Coronary artery (tissue), 2 donors: ENCODE results near the gene LRFN2.

Source experiments
- DNase-seq: peaks from one replicate; pipeline ENCODE4 v3.0.0-alpha.2; 2017; ENCODE audit warnings: low spot score
- H3K27ac ChIP-seq, 2 donors: fragments of 200-600 bp; sonication (generic); one replicate each; pipeline ENCODE4 v1.5.1; 2016 to 2019
- H3K4me3 ChIP-seq: fragments of 200-600 bp; sonication (generic); 2 replicates; pipeline ENCODE4 v1.5.1; 2016; ENCODE audit warnings: mild to moderate bottlenecking, moderate library complexity
- TF ChIP-seq, protein P1 (sequence below): fragments of 200-600 bp; sonication (generic); IDR thresholded peaks from one replicate; pipeline ENCODE4 v1.5.1; 2019; ENCODE audit warnings: antibody characterized with exemption

Gene LRFN2

DNA sequence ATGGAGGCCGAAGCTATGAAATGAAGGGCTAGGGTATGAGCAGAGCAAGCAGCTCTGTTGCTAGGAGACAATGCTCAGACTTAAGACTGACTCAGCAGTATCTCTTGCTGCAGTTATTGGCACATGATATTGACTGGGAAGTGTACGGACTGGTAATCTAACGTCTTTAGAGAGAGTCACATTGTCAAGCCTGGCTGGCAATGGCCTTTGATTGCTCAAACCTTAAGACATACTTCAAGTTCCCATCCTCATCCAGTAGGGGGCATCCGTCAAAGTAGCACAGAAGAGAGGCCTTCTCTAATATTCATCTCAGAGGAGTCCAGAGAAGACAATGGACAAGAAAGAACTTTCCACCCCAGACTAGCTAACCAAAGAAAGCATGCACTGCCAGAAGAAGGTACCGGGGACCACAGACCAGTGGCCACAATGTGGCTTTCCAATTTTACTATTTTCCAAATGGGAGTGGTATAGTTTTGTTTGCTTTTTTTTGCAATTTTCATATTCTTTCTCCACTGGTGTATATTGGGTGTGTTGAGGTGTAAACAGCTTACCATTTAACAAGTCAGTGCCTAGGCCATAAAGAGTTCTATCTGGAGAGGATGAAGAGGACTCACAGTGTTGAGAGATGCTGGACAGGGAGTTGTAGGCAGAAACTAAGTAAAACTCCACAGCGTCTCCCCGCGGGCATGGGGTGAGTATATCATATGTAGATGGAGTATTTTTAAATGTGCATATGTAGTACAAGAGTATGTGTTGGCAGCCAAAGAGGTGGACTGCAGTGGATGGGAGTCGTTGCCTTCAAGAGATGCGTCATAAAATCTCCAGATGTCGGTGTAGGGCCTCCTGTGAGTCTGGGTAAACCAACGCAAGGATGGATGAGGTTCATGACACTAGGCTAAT is 36.7 kb downstream of the LRFN2 start:
- TF ChIP-seq, protein P1, sequence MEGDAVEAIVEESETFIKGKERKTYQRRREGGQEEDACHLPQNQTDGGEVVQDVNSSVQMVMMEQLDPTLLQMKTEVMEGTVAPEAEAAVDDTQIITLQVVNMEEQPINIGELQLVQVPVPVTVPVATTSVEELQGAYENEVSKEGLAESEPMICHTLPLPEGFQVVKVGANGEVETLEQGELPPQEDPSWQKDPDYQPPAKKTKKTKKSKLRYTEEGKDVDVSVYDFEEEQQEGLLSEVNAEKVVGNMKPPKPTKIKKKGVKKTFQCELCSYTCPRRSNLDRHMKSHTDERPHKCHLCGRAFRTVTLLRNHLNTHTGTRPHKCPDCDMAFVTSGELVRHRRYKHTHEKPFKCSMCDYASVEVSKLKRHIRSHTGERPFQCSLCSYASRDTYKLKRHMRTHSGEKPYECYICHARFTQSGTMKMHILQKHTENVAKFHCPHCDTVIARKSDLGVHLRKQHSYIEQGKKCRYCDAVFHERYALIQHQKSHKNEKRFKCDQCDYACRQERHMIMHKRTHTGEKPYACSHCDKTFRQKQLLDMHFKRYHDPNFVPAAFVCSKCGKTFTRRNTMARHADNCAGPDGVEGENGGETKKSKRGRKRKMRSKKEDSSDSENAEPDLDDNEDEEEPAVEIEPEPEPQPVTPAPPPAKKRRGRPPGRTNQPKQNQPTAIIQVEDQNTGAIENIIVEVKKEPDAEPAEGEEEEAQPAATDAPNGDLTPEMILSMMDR, result no peak
- H3K4me3 ChIP-seq, result no peak overlapping the region
- no peak overlapping the region for H3K27ac ChIP-seq
- no peak for DNase-seq

DNA sequence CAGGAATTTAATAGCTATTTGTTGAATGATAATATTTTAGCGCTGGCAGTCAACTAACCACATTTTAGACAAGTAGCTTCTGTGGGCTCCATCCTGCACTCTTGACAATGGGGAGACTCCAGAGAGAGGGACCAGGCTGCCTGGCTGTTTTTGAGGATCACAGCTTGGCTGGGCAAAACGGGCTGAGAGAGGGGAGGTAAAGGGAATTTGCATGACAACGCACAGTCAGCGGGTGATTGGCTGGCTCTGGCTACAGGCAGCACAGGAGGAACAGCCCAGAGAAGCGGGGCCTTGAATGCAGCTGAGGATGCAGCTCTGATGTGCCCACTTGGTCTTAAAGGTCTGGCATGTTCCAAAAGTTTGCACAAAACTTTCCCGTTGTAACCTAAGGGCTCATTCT is 41.2 kb downstream of the LRFN2 start:
- no peak for DNase-seq
- Histone ChIP-seq H3K27ac (no peak overlapping the region), H3K4me3 (no peak overlapping the region)
- TF ChIP-seq, protein P1, result no peak

DNA sequence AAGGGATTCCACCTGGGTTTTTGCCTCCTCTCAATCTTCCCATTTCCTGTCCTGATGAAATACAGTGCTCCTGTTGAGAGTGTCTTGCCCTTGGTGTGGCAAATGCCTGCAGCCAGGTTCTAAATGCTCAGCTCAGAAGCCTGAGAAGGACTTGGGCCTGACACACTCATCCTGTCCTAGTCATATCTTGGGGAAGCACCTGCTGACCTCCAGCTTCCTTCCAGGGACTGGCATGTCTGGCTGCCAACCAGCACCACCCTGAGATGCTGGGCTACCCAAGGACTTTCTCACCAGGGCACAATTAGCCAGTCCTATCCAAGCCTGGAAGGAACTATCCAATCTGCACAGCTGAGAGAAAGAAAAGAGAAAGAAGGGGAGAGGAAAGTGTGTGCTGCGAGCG is 43.4 kb downstream of the LRFN2 start:
- DNase-seq, result no peak
- H3K27ac ChIP-seq, result no peak overlapping the region
- no peak overlapping the region for H3K4me3 ChIP-seq
- TF ChIP-seq, protein P1, result no peak

DNA sequence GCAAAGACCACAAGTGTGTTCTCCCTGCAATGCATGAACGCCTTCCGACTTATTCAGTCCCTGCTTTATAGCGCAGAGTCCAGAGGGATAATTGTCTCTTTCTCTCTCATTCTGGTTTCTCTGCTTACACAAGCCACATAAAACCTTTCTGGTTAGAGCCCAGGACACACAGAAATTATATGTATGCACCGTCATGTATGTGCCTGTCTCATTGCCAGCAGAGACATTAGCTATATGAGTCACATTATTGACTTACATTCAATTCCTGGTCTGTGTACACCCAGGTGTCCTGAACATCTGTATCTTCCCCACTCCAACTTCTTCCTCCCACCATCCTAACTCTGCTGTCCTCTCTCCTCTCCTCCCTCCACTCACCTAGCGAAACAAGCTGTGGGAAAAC is 44.0 kb downstream of the LRFN2 start:
- H3K4me3 ChIP-seq, result no peak overlapping the region
- H3K27ac ChIP-seq, result no peak overlapping the region
- DNase-seq, result no peak
- TF ChIP-seq, protein P1, result no peak

DNA sequence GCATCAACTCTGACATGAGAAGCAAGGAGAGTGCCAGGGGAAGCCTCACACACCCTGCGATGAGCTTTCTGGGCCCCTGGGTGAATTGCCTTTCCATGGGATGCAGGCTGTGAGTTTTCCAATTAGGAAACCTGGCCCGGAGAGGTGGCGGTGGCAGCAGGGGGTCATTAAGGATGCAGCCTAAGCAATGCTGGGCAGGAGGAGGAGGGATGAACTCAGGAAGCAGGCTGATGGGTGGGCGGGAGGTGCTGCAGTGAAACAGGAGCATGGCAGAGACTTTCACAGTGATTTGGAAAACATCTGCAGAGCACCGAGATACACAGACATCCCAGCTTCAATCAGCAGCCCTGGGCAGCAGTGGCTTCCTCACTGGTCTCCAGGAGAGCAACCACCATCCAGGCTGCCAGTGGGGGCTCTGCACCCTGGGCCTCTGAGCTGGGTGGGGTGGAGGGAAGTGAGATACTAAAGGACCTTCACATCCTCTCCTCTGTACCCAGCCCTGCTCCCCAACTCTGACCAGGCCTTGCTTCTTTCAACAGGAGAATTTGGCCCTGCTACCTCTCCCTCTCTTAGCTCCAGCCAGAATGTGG is 44.9 kb downstream of the LRFN2 start:
- Histone ChIP-seq H3K27ac (no peak overlapping the region), H3K4me3 (no peak overlapping the region)
- TF ChIP-seq, protein P1, result no peak
- no peak for DNase-seq

DNA sequence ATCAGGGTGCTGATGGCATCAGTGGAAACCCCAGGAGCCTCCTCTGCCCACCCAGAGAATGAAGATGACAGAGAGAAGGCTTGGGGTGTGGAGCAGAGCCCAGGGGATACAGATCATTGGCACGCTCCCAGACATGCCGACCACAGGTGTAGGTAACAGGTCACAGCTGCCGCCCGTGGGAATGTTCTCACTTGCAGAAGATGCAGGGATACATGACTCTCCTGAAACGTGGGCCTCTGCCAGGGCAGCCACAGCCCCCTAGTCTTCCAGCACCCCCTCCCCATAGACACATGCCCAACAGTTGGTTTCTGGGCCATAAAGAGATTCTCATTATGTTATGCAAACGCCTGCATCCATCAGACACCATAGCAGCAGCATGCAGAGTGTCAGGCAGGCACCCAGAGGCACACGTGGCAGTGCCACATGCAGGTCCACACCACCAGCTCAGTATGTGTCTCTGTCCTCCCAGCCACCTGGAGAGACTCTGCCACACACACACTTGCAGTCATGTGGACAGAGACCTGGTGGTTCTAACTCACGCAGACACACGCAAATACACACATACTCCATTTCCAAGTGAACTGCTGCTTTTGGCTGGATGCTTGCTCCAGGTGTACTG is 45.5 kb downstream of the LRFN2 start:
- Histone ChIP-seq H3K4me3 (no peak overlapping the region), H3K27ac (no peak overlapping the region)
- TF ChIP-seq, protein P1, result no peak
- DNase-seq, result no peak
